ENCODE results near the gene CYP4F22.

DNA sequence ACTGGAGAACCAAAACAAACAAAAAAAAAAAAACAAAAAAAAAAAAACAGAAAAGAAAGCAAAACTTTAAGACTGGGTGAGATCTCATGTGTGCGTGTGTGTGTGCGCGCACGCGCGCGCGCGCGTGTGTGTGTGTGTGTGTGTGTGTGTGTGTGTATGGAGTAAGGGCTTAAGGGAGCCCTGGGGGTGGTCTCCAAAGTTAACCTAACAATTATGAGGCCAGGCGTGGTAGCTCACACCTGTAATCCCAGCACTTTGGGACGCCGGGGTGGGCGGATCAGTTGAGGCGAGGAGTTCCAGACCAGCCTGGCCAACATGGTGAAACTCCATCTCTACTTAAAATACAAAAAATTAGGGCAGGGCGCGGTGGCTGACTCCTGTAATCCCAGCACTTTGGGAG is 46.7 kb downstream of the CYP4F22 start:
- TF ChIP-seq EZH2 (IDR thresholded peaks at IDR 0.05; ENCODE audit: low read depth) = no peak
- TF ChIP-seq, protein P1, sequence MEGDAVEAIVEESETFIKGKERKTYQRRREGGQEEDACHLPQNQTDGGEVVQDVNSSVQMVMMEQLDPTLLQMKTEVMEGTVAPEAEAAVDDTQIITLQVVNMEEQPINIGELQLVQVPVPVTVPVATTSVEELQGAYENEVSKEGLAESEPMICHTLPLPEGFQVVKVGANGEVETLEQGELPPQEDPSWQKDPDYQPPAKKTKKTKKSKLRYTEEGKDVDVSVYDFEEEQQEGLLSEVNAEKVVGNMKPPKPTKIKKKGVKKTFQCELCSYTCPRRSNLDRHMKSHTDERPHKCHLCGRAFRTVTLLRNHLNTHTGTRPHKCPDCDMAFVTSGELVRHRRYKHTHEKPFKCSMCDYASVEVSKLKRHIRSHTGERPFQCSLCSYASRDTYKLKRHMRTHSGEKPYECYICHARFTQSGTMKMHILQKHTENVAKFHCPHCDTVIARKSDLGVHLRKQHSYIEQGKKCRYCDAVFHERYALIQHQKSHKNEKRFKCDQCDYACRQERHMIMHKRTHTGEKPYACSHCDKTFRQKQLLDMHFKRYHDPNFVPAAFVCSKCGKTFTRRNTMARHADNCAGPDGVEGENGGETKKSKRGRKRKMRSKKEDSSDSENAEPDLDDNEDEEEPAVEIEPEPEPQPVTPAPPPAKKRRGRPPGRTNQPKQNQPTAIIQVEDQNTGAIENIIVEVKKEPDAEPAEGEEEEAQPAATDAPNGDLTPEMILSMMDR (conservative IDR thresholded peaks at IDR 0.05) = no peak

Data from PC-9 (cell line).